Lung (tissue), 12 donors: ENCODE results near the gene MAJIN. TPM values are rescaled to one million over a fixed set of nuclear protein-coding genes. Genes with fewer than 3 reads are reported as not detected.

Source experiments
- ATAC-seq: fragments of 200-7000 bp; cut with Tn5 transposase; one replicate; pipeline ENCODE4 v1.9.1; 2020; ENCODE audit warnings: moderate number of reproducible peaks; ENCODE audit not compliant: insufficient read depth, low FRiP score
- DNase-seq, 3 donors: peaks; one replicate each; pipeline ENCODE4 v3.0.0-alpha.2; 2013 to 2017
- H3K27ac ChIP-seq, 2 donors: one replicate each; pipeline ENCODE4 v1.5.1; 2013; ENCODE audit warnings: mild to moderate bottlenecking in 2 of 2, moderate library complexity in 2 of 2, control low read depth in 1 of 2, inconsistent platforms in 1 of 2, low read depth in 1 of 2, low read length in 1 of 2
- H3K27me3 ChIP-seq, 3 donors: one replicate each; pipeline ENCODE4 v1.5.1; 2013; ENCODE audit warnings: low read length in 2 of 3; ENCODE audit not compliant: control insufficient read depth in 3 of 3, insufficient read depth in 3 of 3
- H3K36me3 ChIP-seq, 4 donors: one replicate each; pipeline ENCODE4 v1.5.1; 2013; ENCODE audit warnings: low read length in 4 of 4, mild to moderate bottlenecking in 1 of 4, moderate library complexity in 1 of 4; ENCODE audit not compliant: control insufficient read depth in 4 of 4, insufficient read depth in 4 of 4
- H3K4me1 ChIP-seq, 5 donors: one replicate each; pipeline ENCODE4 v1.5.1; 2013; ENCODE audit warnings: low read length in 5 of 5, mild to moderate bottlenecking in 2 of 5, moderate library complexity in 1 of 5; ENCODE audit not compliant: control insufficient read depth in 5 of 5, insufficient read depth in 5 of 5
- H3K4me3 ChIP-seq: one replicate; pipeline ENCODE4 v1.5.1; 2013; ENCODE audit warnings: mild to moderate bottlenecking, control low read depth, moderate library complexity
- H3K9ac ChIP-seq, 2 donors: one replicate each; pipeline ENCODE4 v1.5.1; 2013; ENCODE audit warnings: low read length in 2 of 2, control low read depth in 1 of 2; ENCODE audit not compliant: insufficient read depth in 1 of 2
- H3K9me3 ChIP-seq, 4 donors: one replicate each; pipeline ENCODE4 v1.5.1; 2013; ENCODE audit warnings: low read length in 3 of 4, mild to moderate bottlenecking in 1 of 4, moderate library complexity in 1 of 4; ENCODE audit not compliant: control insufficient read depth in 4 of 4, insufficient read depth in 3 of 4
- CTCF ChIP-seq: IDR thresholded peaks from 2 replicates; pipeline ENCODE4 v1.5.1; 2012; ENCODE audit warnings: mild to moderate bottlenecking; ENCODE audit errors: control extremely low read depth, extremely low read depth
- WGBS, 2 donors: extraction: QIAGEN DNeasy Blood & Tissue Kit; methylation state at CpG; one replicate each; pipeline ENCODE4 v1.1.7; 2013; 5-methylcytosine and 5-hydroxymethylcytosine counted together
- polyA plus RNA-seq, 2 donors: library from polyadenylated mRNA; stranded (reverse); fragments of 200-250 nt; gene quantifications; one replicate each; pipeline ENCODE4 v1.2.1, GENCODE V29; 2013
- total RNA-seq, 2 donors: library from RNA; depleted of rRNA in 1 of 2; stranded (reverse); fragments of >200 nt in 1 of 2; gene quantifications; one replicate each; pipeline ENCODE4 v1.2.1, GENCODE V29; 2014 to 2021
- donor health status: control.
- donor health status: control.
- donor health status: Bipolar disorder and iron deficiency.
- donor health status: healthy.
- donor health status: DM: yes; HTN: yes; CAD: no.

MAJIN gene
- total and polyA plus RNA-seq, 4 donors, result 0.24 to 0.55 (median 0.39) TPM; not detected in 1

GRCh38 chr11:64932324-64932723, 39.6 kb downstream of the MAJIN start:
- WGBS, 2 donors, result 92 to 94% methylated on average over 5 of the region's 5 CpGs
- Histone ChIP-seq H3K27ac (no peak overlapping the region), H3K27me3 (no peaks in the 10 kb centered on the region), H3K9me3 (no peaks in the 10 kb centered on the region), H3K9ac (no peak overlapping the region), H3K4me1 (peaks cover 0 to 4% (median 0%) of the 10 kb centered on the region in 5 donors), H3K4me3 (no peak overlapping the region), H3K36me3 (peaks cover 8 to 55% (median 16%) of the 10 kb centered on the region in 4 donors)
- ATAC-seq (no peak), DNase-seq (no peak)
- TF ChIP-seq CTCF, result no peak

DNA sequence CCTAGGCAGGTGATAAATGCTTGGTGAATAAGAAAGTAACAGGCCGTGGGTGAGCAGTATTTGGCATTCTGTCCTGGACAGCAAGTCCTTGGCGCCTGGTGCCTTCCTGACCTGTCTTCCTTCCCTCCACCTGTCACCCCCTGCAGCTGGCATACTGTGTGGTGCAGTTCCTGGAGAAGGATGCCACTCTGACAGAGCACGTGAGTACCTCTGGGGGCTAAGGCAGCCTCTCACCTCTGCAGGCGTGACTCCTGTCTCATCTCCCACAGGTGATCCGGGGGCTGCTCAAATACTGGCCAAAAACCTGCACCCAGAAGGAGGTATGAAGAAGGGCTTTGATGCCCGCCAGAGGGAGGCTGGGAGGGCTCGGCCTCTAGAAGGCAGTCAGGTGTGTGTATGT, 40.6 kb downstream of the MAJIN start:
- peaks cover 8 to 56% (median 16%) of the 10 kb centered on the region in 4 donors for H3K36me3 ChIP-seq
- H3K9me3 ChIP-seq, result no peaks in the 10 kb centered on the region
- peaks cover 0 to 4% (median 3%) of the 10 kb centered on the region in 5 donors for H3K4me1 ChIP-seq
- H3K9ac ChIP-seq, result no peak overlapping the region
- no peak overlapping the region for H3K4me3 ChIP-seq
- ATAC-seq (no peak), DNase-seq (no peak)
- 97 to 99% methylated on average over 7 of the region's 7 CpGs for WGBS, 2 donors
- H3K27me3 ChIP-seq, result no peaks in the 10 kb centered on the region
- no peak for TF ChIP-seq CTCF
- H3K27ac ChIP-seq, result no peak overlapping the region

GRCh38 chr11:64930340-64930739, 41.6 kb downstream of the MAJIN start:
- Histone ChIP-seq H3K36me3 (peaks cover 8 to 56% (median 16%) of the 10 kb centered on the region in 4 donors), H3K4me1 (peaks cover 0 to 10% (median 1%) of the 10 kb centered on the region in 5 donors), H3K4me3 (no peak overlapping the region), H3K9me3 (no peaks in the 10 kb centered on the region), H3K27me3 (no peaks in the 10 kb centered on the region), H3K27ac (no peak overlapping the region), H3K9ac (no peak overlapping the region)
- TF ChIP-seq CTCF, result no peak
- no peak for DNase-seq
- ATAC-seq, result no peak
- WGBS, 2 donors, result 95 to 99% methylated on average over 6 of the region's 6 CpGs

GRCh38 chr11:64929625-64930024, 42.3 kb downstream of the MAJIN start:
- no peaks in the 10 kb centered on the region for H3K9me3 ChIP-seq
- ATAC-seq (no peak), DNase-seq (no peak)
- no peaks in the 10 kb centered on the region for H3K27me3 ChIP-seq
- H3K4me3 ChIP-seq, result no peak overlapping the region
- WGBS, 2 donors, result 93 to 97% methylated on average over 7 of the region's 7 CpGs
- H3K4me1 ChIP-seq, result peaks cover 0 to 10% (median 0%) of the 10 kb centered on the region in 5 donors
- no peak overlapping the region for H3K9ac ChIP-seq
- peaks cover 8 to 50% (median 16%) of the 10 kb centered on the region in 4 donors for H3K36me3 ChIP-seq
- no peak for TF ChIP-seq CTCF
- H3K27ac ChIP-seq, result no peak overlapping the region
